ENCODE data around the gene UNC80. TPM values are rescaled to one million over a fixed set of nuclear protein-coding genes. Genes with fewer than 3 reads are reported as not detected.

UNC80 gene
- total and polyA plus RNA-seq, 2 of the 4 experiments (the other 2 are of a cell fraction), result not detected

DNA sequence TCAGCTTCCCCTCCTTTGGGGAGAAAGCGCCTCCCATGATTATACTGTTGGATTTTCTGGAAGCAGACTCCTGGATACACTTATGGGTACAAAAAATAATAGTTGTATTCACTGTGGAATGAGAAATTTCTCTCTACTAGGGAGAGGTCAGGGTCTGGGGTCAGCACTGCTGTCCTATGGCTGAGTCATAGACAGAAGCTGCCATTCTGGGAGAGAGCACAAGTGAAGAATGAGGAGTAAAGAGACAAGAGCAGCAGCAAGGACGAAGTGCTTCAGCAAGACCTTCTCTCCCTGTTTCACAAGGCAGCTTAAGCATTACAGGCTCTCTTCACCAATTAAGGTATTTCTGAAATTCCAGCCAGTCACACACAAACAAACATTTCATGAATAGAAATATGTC, 10.1 kb upstream of the UNC80 start:
- intact Hi-C loops (cut with micrococcal nuclease), result no loop called here
- H3K9ac ChIP-seq (ENCODE audit: low read depth, low read length), result no peak overlapping the region
- H2AFZ ChIP-seq (replicated peaks; ENCODE audit: low read length, poor library complexity), result no peak overlapping the region
- no peak overlapping the region for H3K23ac ChIP-seq (ENCODE audit: low read depth, low read length)
- H3K56ac ChIP-seq (ENCODE audit: extremely low read depth, insufficient read depth, low read length), result no peak overlapping the region
- H3K36me3 ChIP-seq (ENCODE audit: control insufficient read depth, insufficient read depth, low read length), result no peaks in the 10 kb centered on the region
- no peaks in the 10 kb centered on the region for H3K79me1 ChIP-seq (ENCODE audit: low read depth in 1 of 2, low read length in 2 of 2)
- POLR2A ChIA-PET (ENCODE audit: unreplicated experiment), result no interaction called here
- BruUV-seq (replicated peaks), result no TSS peak
- no peak overlapping the region for H3K4me3 ChIP-seq (ENCODE audit: insufficient read depth, low read depth, low read length)
- ATAC-seq (ENCODE audit: low read depth) (no peak), DNase-seq (no peak)
- no peak overlapping the region for H2BK5ac ChIP-seq (ENCODE audit: low read depth, low read length, poor library complexity, severe bottlenecking)
- no peak overlapping the region for H4K5ac ChIP-seq (ENCODE audit: low read depth, low read length)
- H4K20me1 ChIP-seq (ENCODE audit: insufficient read depth, low read length), result no peaks in the 10 kb centered on the region
- no peak overlapping the region for H3K4me2 ChIP-seq (ENCODE audit: low read depth, low read length)
- H3K14ac ChIP-seq (replicated peaks; ENCODE audit: low read depth, low read length), result no peak overlapping the region
- no peak overlapping the region for H4K91ac ChIP-seq (ENCODE audit: insufficient read depth, low read depth, low read length)
- H3K18ac ChIP-seq (ENCODE audit: low read depth, low read length), result no peak overlapping the region
- no peak overlapping the region for H2AK9ac ChIP-seq (replicated peaks; ENCODE audit: low read depth, low read length, poor library complexity)
- CTCF ChIA-PET, result no interaction called here
- no peaks in the 10 kb centered on the region for H3K27me3 ChIP-seq (ENCODE audit: control insufficient read depth, insufficient read depth, low read length)
- no peak overlapping the region for H4K8ac ChIP-seq (ENCODE audit: low read depth in 2 of 2, low read length in 2 of 2)
- H2BK15ac ChIP-seq (ENCODE audit: low read depth, low read length), result no peak overlapping the region
- H2BK120ac ChIP-seq (ENCODE audit: low read depth, low read length), result no peak overlapping the region
- H3K4me1 ChIP-seq (ENCODE audit: control insufficient read depth, insufficient read depth, low read length), result no peaks in the 10 kb centered on the region
- no peak overlapping the region for H3K27ac ChIP-seq (ENCODE audit: insufficient read depth, low read length)
- no peaks in the 10 kb centered on the region for H3K9me1 ChIP-seq (ENCODE audit: insufficient read depth, low read length)
- dilution Hi-C loops (cut with HindIII; ENCODE audit: low sequenced_read_pairs, unreplicated experiment), result no loop called here
- peaks cover 7% of the 10 kb centered on the region; the same call in 1 of the 2 replicates for H3K9me3 ChIP-seq (ENCODE audit: control insufficient read depth, insufficient read depth, low read length)
- no CpG with 5 or more reads among the region's 2 CpGs for WGBS, 2 experiments (ENCODE audit: extremely low coverage in 2 of 2, insufficient read length in 1 of 2)
- TF ChIP-seq NFE2L2 (IDR thresholded peaks at IDR 0.05; ENCODE audit: low read depth, low read length) (no peak), CEBPB (IDR thresholded peaks at IDR 0.05; ENCODE audit: low read depth, low read length) (no peak), FOS (IDR thresholded peaks at IDR 0.05; ENCODE audit: low read depth, low read length) (no peak), SMC3 (IDR thresholded peaks at IDR 0.05; ENCODE audit: low read depth, low read length) (no peak), RAD21 (IDR thresholded peaks at IDR 0.05; ENCODE audit: low read length) (no peak), POLR2A (IDR thresholded peaks at IDR 0.05; ENCODE audit: low read depth, low read length) (no peak), MAFK (IDR thresholded peaks at IDR 0.05; ENCODE audit: low read depth, low read length) (no peak), RFX5 (IDR thresholded peaks at IDR 0.05; ENCODE audit: low read depth, low read length) (no peak), MAZ (IDR thresholded peaks at IDR 0.05; ENCODE audit: borderline replicate concordance, low read depth, low read length) (no peak), BHLHE40 (IDR thresholded peaks at IDR 0.05; ENCODE audit: low read depth, low read length) (no peak), RCOR1 (IDR thresholded peaks at IDR 0.05; ENCODE audit: insufficient replicate concordance, low read length) (no peak), CHD1 (IDR thresholded peaks at IDR 0.05; ENCODE audit: low read depth, low read length) (no peak), MXI1 (IDR thresholded peaks at IDR 0.05; ENCODE audit: borderline replicate concordance, low read depth, low read length) (no peak)
- TF ChIP-seq, protein P1, sequence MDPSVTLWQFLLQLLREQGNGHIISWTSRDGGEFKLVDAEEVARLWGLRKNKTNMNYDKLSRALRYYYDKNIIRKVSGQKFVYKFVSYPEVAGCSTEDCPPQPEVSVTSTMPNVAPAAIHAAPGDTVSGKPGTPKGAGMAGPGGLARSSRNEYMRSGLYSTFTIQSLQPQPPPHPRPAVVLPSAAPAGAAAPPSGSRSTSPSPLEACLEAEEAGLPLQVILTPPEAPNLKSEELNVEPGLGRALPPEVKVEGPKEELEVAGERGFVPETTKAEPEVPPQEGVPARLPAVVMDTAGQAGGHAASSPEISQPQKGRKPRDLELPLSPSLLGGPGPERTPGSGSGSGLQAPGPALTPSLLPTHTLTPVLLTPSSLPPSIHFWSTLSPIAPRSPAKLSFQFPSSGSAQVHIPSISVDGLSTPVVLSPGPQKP (IDR thresholded peaks at IDR 0.05; ENCODE audit: borderline replicate concordance, low read depth, low read length), result no peak
- TF ChIP-seq, protein P2, sequence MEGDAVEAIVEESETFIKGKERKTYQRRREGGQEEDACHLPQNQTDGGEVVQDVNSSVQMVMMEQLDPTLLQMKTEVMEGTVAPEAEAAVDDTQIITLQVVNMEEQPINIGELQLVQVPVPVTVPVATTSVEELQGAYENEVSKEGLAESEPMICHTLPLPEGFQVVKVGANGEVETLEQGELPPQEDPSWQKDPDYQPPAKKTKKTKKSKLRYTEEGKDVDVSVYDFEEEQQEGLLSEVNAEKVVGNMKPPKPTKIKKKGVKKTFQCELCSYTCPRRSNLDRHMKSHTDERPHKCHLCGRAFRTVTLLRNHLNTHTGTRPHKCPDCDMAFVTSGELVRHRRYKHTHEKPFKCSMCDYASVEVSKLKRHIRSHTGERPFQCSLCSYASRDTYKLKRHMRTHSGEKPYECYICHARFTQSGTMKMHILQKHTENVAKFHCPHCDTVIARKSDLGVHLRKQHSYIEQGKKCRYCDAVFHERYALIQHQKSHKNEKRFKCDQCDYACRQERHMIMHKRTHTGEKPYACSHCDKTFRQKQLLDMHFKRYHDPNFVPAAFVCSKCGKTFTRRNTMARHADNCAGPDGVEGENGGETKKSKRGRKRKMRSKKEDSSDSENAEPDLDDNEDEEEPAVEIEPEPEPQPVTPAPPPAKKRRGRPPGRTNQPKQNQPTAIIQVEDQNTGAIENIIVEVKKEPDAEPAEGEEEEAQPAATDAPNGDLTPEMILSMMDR (conservative IDR thresholded peaks at IDR 0.05; ENCODE audit: low read depth, low read length), result no peak
- TF ChIP-seq, protein P3, sequence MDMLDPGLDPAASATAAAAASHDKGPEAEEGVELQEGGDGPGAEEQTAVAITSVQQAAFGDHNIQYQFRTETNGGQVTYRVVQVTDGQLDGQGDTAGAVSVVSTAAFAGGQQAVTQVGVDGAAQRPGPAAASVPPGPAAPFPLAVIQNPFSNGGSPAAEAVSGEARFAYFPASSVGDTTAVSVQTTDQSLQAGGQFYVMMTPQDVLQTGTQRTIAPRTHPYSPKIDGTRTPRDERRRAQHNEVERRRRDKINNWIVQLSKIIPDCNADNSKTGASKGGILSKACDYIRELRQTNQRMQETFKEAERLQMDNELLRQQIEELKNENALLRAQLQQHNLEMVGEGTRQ (IDR thresholded peaks at IDR 0.05; ENCODE audit: low read depth, low read length), result no peak
- H2AK5ac ChIP-seq (ENCODE audit: low read depth, low read length), result no peak overlapping the region
- H2BK20ac ChIP-seq (ENCODE audit: low read depth, low read length), result no peak overlapping the region
- no peak overlapping the region for H3K4ac ChIP-seq (ENCODE audit: low read depth, low read length)
- in situ Hi-C loops (cut with MboI; ENCODE audit: low sequenced_read_pairs), result no loop called here

Measured in IMR-90 (cell line).